D721Med (cell line): ENCODE data around the gene GTPBP6.

Source experiments
- DNase-seq: peaks from one replicate; pipeline ENCODE4 v3.0.0; 2011; ENCODE audit warnings: low spot score; ENCODE audit not compliant: insufficient read length
- FAIRE-seq: peaks from 2 replicates; lab custom pipeline; 2011; peaks lifted over from hg19 to GRCh38; lab: Jason Lieb, UNC
- CTCF ChIP-seq: IDR thresholded peaks from 2 replicates; pipeline ENCODE4 v1.5.1; 2012; ENCODE audit warnings: mild to moderate bottlenecking, control low read depth; ENCODE audit not compliant: insufficient read depth; ENCODE audit errors: missing control alignments

GTPBP6 gene

GRCh38 chrX:300334-300733 lies 18.3 kb downstream of the GTPBP6 start:
- no peak for FAIRE-seq
- TF ChIP-seq CTCF, result no peak
- no peak for DNase-seq

GRCh38 chrX:298993-299392 lies 19.6 kb downstream of the GTPBP6 start:
- TF ChIP-seq CTCF, result no peak
- FAIRE-seq (no peak), DNase-seq (no peak)

- TF ChIP-seq CTCF, result no peak
- no peak for DNase-seq
These were observed 23.5 kb downstream of the GTPBP6 start for GRCh38 chrX:295136-295535.

GRCh38 chrX:292900-293897 lies 25.4 kb downstream of the GTPBP6 start:
- FAIRE-seq (no peak), DNase-seq (no peak)
- no peak for TF ChIP-seq CTCF

More at GRCh38 chrX:295136-295535, 23.5 kb downstream of the GTPBP6 start:
- FAIRE-seq, result no peak

- no peak for DNase-seq
- no peak for FAIRE-seq
- no peak for TF ChIP-seq CTCF
These were observed 27.1 kb downstream of the GTPBP6 start for GRCh38 chrX:291411-291901.

- TF ChIP-seq CTCF, result no peak
- no peak for FAIRE-seq
These were observed 28.0 kb downstream of the GTPBP6 start for GRCh38 chrX:290476-291166.

More at GRCh38 chrX:290476-291166, 28.0 kb downstream of the GTPBP6 start:
- no peak for DNase-seq
